AG10803 (cell line): ENCODE data around the gene HOOK2.

Source experiments
- DNase-seq: peaks from one replicate; pipeline ENCODE4 v3.0.0; 2010; ENCODE audit warnings: low read depth
- H3K4me3 ChIP-seq: 2 replicates; pipeline ENCODE4 v1.5.1; 2011; ENCODE audit warnings: mild to moderate bottlenecking, low read length, control low read depth
- TF ChIP-seq, protein P1 (sequence below): conservative IDR thresholded peaks from 2 replicates; pipeline ENCODE4 v1.5.1; 2011; ENCODE audit warnings: mild to moderate bottlenecking, low read length, control low read depth, inconsistent platforms

HOOK2 gene

DNA sequence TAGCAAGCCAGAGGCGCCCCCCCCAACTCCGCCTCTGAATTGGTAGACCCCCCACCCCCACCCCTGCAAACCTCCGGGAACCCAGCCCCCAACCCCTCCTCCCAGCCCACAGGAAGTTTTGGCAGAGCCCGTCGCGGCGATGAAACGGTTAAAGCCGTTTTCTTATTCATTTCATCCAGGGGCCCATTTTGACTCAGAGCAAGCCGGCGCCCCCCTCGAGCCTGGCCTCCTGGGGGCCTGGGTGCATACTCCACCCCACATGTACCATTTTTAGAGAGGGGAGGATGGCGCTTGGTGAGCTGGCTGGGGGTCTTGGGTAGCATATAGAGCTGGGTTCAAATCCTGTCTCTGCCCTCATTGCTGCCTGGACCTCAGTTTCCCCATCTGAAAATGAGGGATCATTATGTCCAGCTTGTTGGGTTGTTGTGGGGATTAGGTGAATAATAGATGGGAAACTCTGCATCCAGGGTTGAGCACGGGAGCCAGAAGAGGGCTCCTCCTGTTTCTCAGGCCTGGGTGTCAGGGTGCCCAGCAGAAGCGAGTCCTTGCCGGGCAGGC is 8.0 kb upstream of the HOOK2 start:
- TF ChIP-seq, protein P1, sequence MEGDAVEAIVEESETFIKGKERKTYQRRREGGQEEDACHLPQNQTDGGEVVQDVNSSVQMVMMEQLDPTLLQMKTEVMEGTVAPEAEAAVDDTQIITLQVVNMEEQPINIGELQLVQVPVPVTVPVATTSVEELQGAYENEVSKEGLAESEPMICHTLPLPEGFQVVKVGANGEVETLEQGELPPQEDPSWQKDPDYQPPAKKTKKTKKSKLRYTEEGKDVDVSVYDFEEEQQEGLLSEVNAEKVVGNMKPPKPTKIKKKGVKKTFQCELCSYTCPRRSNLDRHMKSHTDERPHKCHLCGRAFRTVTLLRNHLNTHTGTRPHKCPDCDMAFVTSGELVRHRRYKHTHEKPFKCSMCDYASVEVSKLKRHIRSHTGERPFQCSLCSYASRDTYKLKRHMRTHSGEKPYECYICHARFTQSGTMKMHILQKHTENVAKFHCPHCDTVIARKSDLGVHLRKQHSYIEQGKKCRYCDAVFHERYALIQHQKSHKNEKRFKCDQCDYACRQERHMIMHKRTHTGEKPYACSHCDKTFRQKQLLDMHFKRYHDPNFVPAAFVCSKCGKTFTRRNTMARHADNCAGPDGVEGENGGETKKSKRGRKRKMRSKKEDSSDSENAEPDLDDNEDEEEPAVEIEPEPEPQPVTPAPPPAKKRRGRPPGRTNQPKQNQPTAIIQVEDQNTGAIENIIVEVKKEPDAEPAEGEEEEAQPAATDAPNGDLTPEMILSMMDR: no peak
- H3K4me3 ChIP-seq: peak overlapping the region; percentile 63
- DNase-seq: no peak

DNA sequence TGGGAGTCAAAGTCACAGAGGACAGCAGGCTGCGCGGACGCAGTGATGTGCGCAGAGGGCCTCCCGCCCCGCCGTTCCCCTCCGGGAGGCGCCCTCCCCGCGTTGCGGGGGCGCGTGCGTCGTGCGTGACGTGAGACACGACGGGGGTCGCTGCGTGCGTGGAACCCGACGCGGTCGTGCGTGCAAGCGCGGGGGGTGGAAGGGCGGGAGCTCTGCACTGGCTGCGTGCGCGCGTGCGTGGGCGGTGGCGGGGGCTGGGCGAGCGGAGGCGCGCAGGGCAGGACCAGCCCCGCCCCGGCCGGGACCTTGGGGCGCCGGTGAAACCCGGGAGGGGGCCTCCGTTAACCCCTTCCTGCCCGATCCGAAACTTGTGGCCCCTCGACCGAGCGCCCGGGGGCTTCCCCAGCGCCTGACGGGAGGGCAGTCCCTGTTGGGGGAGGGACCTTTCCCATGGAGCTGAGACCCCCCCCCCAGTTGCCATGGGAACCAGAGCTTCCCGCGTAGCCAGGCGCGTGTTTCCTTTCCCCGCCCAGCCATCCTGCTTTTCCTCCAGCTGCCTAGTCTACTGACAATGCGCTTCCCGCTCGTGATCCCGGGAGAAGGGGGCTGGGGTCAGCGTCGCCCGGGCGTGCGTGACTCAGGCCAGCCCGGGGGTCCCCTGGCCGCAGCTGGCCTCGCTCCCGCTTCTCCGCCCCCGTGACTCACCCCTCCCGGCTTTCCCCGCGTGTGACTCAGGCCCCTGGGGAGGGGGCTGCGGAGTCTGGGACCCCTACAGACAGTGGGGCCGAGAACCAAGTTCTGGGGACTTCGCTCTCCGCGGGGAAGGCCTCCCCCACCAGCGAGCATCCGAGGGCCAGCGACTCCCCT is 7.3 kb upstream of the HOOK2 start:
- TF ChIP-seq, protein P1: no peak

DNA sequence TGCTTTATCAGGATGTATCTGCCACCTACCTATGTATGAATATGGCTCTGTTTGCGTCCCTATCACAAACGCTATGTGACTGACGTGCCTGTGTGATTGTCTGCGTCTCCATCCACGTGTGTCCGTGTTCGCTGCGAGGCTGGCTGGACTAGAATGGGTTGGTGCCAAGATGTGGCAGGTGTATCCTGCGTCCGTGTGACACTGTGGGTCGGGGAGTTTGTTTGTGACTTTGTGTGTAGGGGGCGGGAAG is 6.7 kb upstream of the HOOK2 start:
- no peak for DNase-seq
- H3K4me3 ChIP-seq: peak overlapping the region; percentile 63
- TF ChIP-seq, protein P1: no peak

More for the DNA sequence above, 7.3 kb upstream of the HOOK2 start:
- peak; percentile 83 for DNase-seq
- peak overlapping the region; percentile 63 for H3K4me3 ChIP-seq

DNA sequence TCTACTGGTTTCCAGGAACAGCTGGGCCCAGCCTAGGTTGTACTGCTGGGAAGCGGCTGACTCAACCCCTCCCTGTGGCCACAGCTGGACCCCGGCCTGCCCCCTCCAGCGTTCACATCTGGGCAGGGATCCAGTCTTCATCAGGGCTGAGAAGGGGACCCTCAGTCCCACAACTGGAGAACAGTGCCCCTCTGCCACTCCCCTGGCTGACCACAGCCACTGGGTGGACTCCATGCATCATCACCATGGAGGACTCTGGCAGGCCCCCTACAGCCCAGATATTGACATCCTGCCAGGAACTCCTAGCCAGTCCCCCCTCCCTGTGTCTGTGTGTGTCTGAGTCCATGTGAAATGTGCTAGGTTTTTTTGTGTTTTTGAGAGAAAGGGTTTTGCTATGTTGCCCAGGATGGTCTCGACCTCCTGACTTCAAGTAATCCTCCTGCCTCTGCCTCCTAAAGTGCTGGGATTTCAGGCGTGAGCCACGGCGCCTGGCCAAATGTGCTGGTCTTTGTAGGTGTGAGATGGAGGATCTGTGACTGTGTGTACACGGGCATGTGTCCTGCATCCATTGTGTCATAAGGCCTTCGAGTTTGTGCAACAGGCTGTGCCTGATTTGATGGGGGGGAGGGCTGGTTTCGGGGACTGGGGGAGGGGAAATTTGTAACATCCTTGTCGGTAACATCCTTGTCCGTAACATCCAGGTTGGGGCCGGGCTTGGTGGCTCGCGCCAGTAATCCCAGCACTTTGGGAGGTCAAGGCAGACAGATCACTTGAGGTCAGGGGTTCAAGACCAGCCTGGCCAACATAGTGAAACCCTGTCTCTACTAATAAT is 4.0 kb upstream of the HOOK2 start:
- peak; percentile 76 for DNase-seq
- TF ChIP-seq, protein P1: no peak
- peak overlapping the region; percentile 80 for H3K4me3 ChIP-seq

DNA sequence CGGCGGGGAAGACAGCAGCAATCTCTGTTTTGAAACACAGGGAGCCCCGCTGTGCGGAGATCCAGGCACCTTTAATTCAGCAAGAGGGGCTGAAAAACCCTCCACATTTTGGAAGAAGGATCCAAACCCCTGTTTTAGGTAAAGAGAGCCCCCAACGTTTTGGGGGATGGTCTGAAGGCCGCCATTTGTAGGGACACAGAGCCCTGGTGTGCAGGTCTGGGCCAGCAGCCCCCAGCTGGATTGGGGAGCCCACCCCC is 3.5 kb upstream of the HOOK2 start:
- H3K4me3 ChIP-seq: peak overlapping the region; percentile 80
- DNase-seq: no peak
- TF ChIP-seq, protein P1: no peak

DNA sequence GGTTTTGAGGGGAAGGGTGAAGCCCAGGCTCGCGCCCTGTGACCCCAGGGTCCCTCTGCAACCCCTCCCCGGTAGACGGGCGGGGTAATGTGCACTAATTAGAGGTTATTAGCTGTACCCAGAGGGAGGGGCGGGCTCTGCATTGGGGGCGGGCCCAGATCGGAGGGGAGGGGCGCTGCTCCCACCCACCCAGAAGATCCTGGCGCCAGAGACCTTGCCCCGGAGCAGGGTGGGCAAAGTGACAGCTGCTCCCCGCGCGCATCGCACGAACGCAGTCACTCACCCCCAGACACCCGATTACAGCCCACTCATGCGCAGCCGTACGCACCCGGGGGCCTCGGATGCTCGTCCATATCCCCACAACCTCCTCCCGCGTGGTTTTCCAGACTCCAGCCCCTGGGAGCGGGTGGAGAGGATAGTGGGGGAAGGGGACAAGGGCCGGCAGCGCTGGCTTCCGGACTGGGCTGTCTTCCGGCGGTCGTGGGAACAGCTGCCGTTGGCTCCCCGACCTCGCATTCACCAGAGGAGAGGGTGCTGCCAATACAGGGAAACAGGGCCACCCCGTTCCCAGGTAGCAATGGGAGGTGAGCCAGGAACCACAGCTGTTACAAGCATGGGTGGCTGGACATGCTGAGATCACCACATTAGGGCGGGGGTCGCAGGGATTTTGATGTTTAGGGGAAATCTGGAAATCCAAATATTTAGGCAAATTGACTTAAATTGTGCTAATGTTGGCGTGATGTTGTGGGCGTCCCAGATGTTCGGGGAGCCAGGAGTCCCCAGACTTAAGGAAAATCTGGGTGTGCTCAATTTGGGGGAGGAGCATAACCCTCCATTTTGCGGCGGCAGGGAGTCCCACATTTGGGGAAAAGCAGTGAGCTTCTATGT is 2.9 kb upstream of the HOOK2 start:
- DNase-seq: peak; percentile 81
- H3K4me3 ChIP-seq: peak overlapping the region; percentile 80
- TF ChIP-seq, protein P1: no peak
